Adrenal gland (tissue), 12 donors: ENCODE measurements around the gene ZFP1. TPM values are rescaled to one million over a fixed set of nuclear protein-coding genes. Genes with fewer than 3 reads are reported as not detected.

Source experiments
- DNase-seq, 7 donors: peaks; one replicate each; pipeline ENCODE4 v3.0.0-alpha.2; 2019 to 2020
- H3K27ac ChIP-seq, 5 donors: fragments of 200-600 bp; sonication (generic) in 4 of 5; 1 replicate in 3 of 5; 2 replicates in 2 of 5; pipeline versions ENCODE4 v1.5.1 to v1.8.0; 2016 to 2020; ENCODE audit warnings: mild to moderate bottlenecking in 1 of 5
- H3K27me3 ChIP-seq: fragments of 200-600 bp; 2 replicates; pipeline ENCODE4 v1.8.0; 2021
- H3K36me3 ChIP-seq, 2 donors: fragments of 200-600 bp; replicated peaks in 1 of 2; 1 replicate in 1 of 2; 2 replicates in 1 of 2; pipeline versions ENCODE4 v1.5.1 to v1.8.0; 2018 to 2022
- H3K4me1 ChIP-seq, 2 donors: fragments of 200-600 bp; replicated peaks in 1 of 2; 1 replicate in 1 of 2; 2 replicates in 1 of 2; pipeline versions ENCODE4 v1.5.1 to v1.8.0; 2018 to 2021
- H3K4me3 ChIP-seq, 4 donors: fragments of 200-600 bp; sonication (generic) in 3 of 4; one replicate each; pipeline ENCODE4 v1.5.1; 2016 to 2018
- H3K9me3 ChIP-seq, 3 donors: fragments of 200-600 bp; sonication (generic) in 1 of 3; replicated peaks in 1 of 3; 1 replicate in 2 of 3; 2 replicates in 1 of 3; pipeline versions ENCODE4 v1.5.1 to v1.8.0; 2016 to 2021
- CTCF ChIP-seq, 6 experiments: fragments of 450-650 bp in 4 of 6; fragments of 200-600 bp in 2 of 6; sonication (generic) in 1 of 6; IDR thresholded peaks; 1 replicate in 5 of 6; 2 replicates in 1 of 6; pipeline versions ENCODE4 v1.5.1 to v1.8.0; 2016 to 2021; ENCODE audit warnings: antibody characterized with exemption in 6 of 6, mild to moderate bottlenecking in 2 of 6, moderate library complexity in 1 of 6
- POLR2A ChIP-seq, 2 donors: fragments of 450-650 bp; IDR thresholded peaks; one replicate each; pipeline ENCODE4 v1.6.1; 2017; ENCODE audit warnings: antibody characterized with exemption in 2 of 2, mild to moderate bottlenecking in 2 of 2, moderate library complexity in 1 of 2
- WGBS, 4 donors: extraction: QIAGEN DNeasy Blood & Tissue Kit in 2 of 4; methylation state at CpG; one replicate each; pipeline versions ENCODE4 v1.1.5 to v1.1.7; 2013 to 2017; 5-methylcytosine and 5-hydroxymethylcytosine counted together
- intact Hi-C, 2 donors: fragments of 100-400 bp; cut with DNase I; formaldehyde crosslinking; loops; one replicate each; pipeline versions ENCODE4 v1.14.1 to v1.15.0; 2022 to 2023
- polyA plus RNA-seq, 3 donors: library from polyadenylated mRNA; stranded (reverse); fragments of 200-250 nt in 2 of 3; fragments of 350-450 nt in 1 of 3; fragmentation: Illumina TruSeq in 1 of 3; extraction: RNeasy Lipid Tissue Mini Kit (QIAGEN cat#74804) in 1 of 3; gene quantifications; one replicate each; pipeline ENCODE4 v1.2.3, GENCODE V29; 2013 to 2014
- total RNA-seq, 9 donors: library from RNA; depleted of rRNA in 4 of 9; stranded (reverse); fragments of >200 nt in 4 of 9; fragments of 120-200 nt in 1 of 9; fragmentation: NEBNext Ultra II Directional in 1 of 9; extraction: Animal tissue kit (Norgen Biotek cat#: 25700) in 1 of 9; gene quantifications; one replicate each; pipeline versions ENCODE4 v1.1.0 to v1.2.4, GENCODE V29; 2013 to 2023
- donor health status: healthy with polysubstance abuse.
- donor health status: Bipolar disorder and iron deficiency.
- donor health status: DM: yes; HTN: yes; CAD: no.
- donor health status: DM: no; HTN: no; CAD: no.
- donor health status: DM: no; HTN: no; CAD: no.
- donor health status: DM: yes; HTN: yes; CAD: no.

The ZFP1 gene
- total and polyA plus RNA-seq, 12 donors = 4.5 to 15.1 (median 8.7) TPM

GRCh38 chr16:75111514-75111940, 36.8 kb upstream of the ZFP1 start:
- Histone ChIP-seq H3K4me3 (no peak overlapping the region), H3K27me3 (no peaks in the 10 kb centered on the region), H3K36me3 (no peaks in the 10 kb centered on the region), H3K9me3 (no peaks in the 10 kb centered on the region), H3K27ac (peak overlapping the region in 3 of 5 donors; percentile 71 to 93 (median 85)), H3K4me1 (peaks cover 39 to 72% of the 10 kb centered on the region in 2 donors)
- intact Hi-C loops = loop anchor here (5.0 to 10.0 kb wide), 2 partner anchors 114 to 297 kb away; partner anchors contain the start of gene ZNRF1 (in 2 of the 2)
- 0 to 51% (median 27%) methylated on average over 1 to 7 of the region's 7 CpGs for WGBS, 4 donors
- TF ChIP-seq POLR2A (IDR thresholded peaks at IDR 0.05) (no peak), CTCF (IDR thresholded peaks at IDR 0.05) (peak in 1 of 6 experiments; percentile 9)
- DNase-seq = peak in 1 of 7 donors; percentile 31

- H3K4me3 ChIP-seq = no peak overlapping the region
- TF ChIP-seq POLR2A (IDR thresholded peaks at IDR 0.05) = no peak
- H3K4me1 ChIP-seq = peaks cover 39 to 68% of the 10 kb centered on the region in 2 donors
- intact Hi-C loops = loop anchor here (5.0 to 10.0 kb wide), 2 partner anchors 115 to 297 kb away; partner anchors contain the start of gene ZNRF1 (in 2 of the 2)
- no peaks in the 10 kb centered on the region for H3K9me3 ChIP-seq
- WGBS, 4 donors = 42 to 50% (median 45%) methylated on average over 16 to 26 of the region's 26 CpGs
- peak in 6 of 7 donors; percentile 28 to 70 (median 32) for DNase-seq
- no peaks in the 10 kb centered on the region for H3K27me3 ChIP-seq
- no peaks in the 10 kb centered on the region for H3K36me3 ChIP-seq
- peak overlapping the region in 3 of 5 donors; percentile 71 to 93 (median 85) for H3K27ac ChIP-seq
Observed at GRCh38 chr16:75111961-75112733, 36.2 kb upstream of the ZFP1 start.

GRCh38 chr16:75112734-75113491, 35.4 kb upstream of the ZFP1 start:
- TF ChIP-seq CTCF (IDR thresholded peaks at IDR 0.05) (no peak), POLR2A (IDR thresholded peaks at IDR 0.05) (no peak)
- H3K4me1 ChIP-seq = peaks cover 39 to 61% of the 10 kb centered on the region in 2 donors
- no peaks in the 10 kb centered on the region for H3K36me3 ChIP-seq
- H3K9me3 ChIP-seq = no peaks in the 10 kb centered on the region
- peak overlapping the region in 1 of 5 donors; percentile 85 for H3K27ac ChIP-seq
- no peaks in the 10 kb centered on the region for H3K27me3 ChIP-seq
- intact Hi-C loops = loop anchor here (5.0 to 10.0 kb wide), 2 partner anchors 116 to 298 kb away; partner anchors contain the start of gene ZNRF1 (in 2 of the 2)
- no peak overlapping the region for H3K4me3 ChIP-seq
- peak in 1 of 7 donors; percentile 26 for DNase-seq
- WGBS, 4 donors = 60 to 73% (median 70%) methylated on average over 8 to 14 of the region's 14 CpGs

DNA sequence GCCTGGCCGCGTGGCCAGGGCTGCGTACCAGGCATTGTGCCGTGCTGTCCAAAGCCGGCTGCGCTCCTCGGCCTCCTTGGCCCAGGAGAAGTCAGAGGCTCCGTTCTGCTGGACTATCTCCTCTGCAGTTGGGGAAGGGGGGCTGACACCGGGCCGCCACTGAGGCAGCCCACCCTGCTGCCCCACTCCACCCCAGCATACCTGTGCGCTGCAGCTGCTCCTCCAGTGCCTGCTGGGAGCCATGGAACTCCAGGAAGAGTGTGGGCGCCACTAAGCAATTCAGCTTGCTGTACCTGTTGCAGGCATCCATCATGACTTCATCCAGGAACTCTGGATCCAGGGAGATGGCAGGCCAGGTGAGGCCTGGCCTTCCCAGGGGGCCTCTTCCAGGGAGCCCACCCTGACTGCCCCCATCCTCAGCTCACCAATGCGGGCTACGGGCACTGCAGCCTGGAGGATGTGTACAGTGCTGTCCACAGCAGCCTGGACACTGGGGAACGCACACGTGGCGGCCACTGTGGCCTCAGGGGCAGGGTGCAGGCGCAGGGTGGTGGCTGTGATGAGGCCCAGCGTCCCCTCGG, 34.7 kb upstream of the ZFP1 start:
- TF ChIP-seq POLR2A (IDR thresholded peaks at IDR 0.05) (no peak), CTCF (IDR thresholded peaks at IDR 0.05) (no peak)
- H3K36me3 ChIP-seq = no peaks in the 10 kb centered on the region
- H3K4me3 ChIP-seq = no peak overlapping the region
- H3K4me1 ChIP-seq = peaks cover 36 to 54% of the 10 kb centered on the region in 2 donors
- H3K9me3 ChIP-seq = no peaks in the 10 kb centered on the region
- H3K27me3 ChIP-seq = no peaks in the 10 kb centered on the region
- DNase-seq = no peak
- intact Hi-C loops = loop anchor here (5.0 to 10.0 kb wide), 2 partner anchors 116 to 299 kb away; partner anchors contain the start of gene ZNRF1 (in 2 of the 2)
- 85 to 90% (median 89%) methylated on average over 16 to 20 of the region's 20 CpGs; no CpG with 5 or more reads in 1 of the 4 donors for WGBS, 4 donors
- no peak overlapping the region for H3K27ac ChIP-seq
